Neural progenitor cell (in vitro differentiated cells): ENCODE data around the gene AATK. TPM values are rescaled to one million over a fixed set of nuclear protein-coding genes. Genes with fewer than 3 reads are reported as not detected.

Experiments used
- DNase-seq: peaks from one replicate; pipeline ENCODE4 v3.0.0-alpha.2; 2016; ENCODE audit warnings: low spot score
- H2AFZ ChIP-seq: fragments of 200-600 bp; sonication (generic); replicated peaks from 2 replicates; pipeline ENCODE4 v1.6.1; 2016; ENCODE audit warnings: antibody characterized with exemption
- H3F3A ChIP-seq: fragments of 200-600 bp; sonication (generic); 2 replicates; pipeline ENCODE4 v1.6.1; 2016; ENCODE audit warnings: antibody characterized with exemption, low read depth
- H3K27ac ChIP-seq: fragments of 200-600 bp; sonication (generic); 2 replicates; pipeline ENCODE4 v1.5.1; 2016; ENCODE audit warnings: mild to moderate bottlenecking
- H3K27me3 ChIP-seq: fragments of 200-600 bp; sonication (generic); 2 replicates; pipeline ENCODE4 v1.6.1; 2016; ENCODE audit warnings: mild to moderate bottlenecking, moderate library complexity
- H3K36me3 ChIP-seq: fragments of 200-600 bp; sonication (generic); 2 replicates; pipeline ENCODE4 v1.5.1; 2016
- H3K4me1 ChIP-seq: fragments of 200-600 bp; sonication (generic); 2 replicates; pipeline ENCODE4 v1.6.1; 2016; ENCODE audit warnings: mixed run types
- H3K4me2 ChIP-seq: fragments of 200-600 bp; sonication (generic); 2 replicates; pipeline ENCODE4 v1.6.1; 2016
- H3K4me3 ChIP-seq: fragments of 200-600 bp; sonication (generic); 2 replicates; pipeline ENCODE4 v1.5.1; 2016
- H3K79me2 ChIP-seq: fragments of 200-600 bp; sonication (generic); 2 replicates; pipeline ENCODE4 v1.6.1; 2016; ENCODE audit warnings: low read depth
- H3K9ac ChIP-seq: fragments of 200-600 bp; sonication (generic); 2 replicates; pipeline ENCODE4 v1.6.1; 2016
- H3K9me3 ChIP-seq: fragments of 200-600 bp; sonication (generic); 2 replicates; pipeline ENCODE4 v1.5.1; 2016; ENCODE audit warnings: low read depth
- H4K20me1 ChIP-seq: fragments of 200-600 bp; sonication (generic); 2 replicates; pipeline ENCODE4 v1.6.1; 2016; ENCODE audit warnings: low read depth
- H3K27ac Mint-ChIP-seq: 3 replicates; pipeline ENCODE4 v1.8.0; 2021; ENCODE audit warnings: mixed read lengths
- H3K27me3 Mint-ChIP-seq: 2 replicates; pipeline ENCODE4 v1.8.0; 2022; ENCODE audit warnings: low read depth, mild to moderate bottlenecking, inconsistent platforms, moderate library complexity, mixed read lengths; ENCODE audit not compliant: insufficient read depth
- H3K36me3 Mint-ChIP-seq: 3 replicates; pipeline ENCODE4 v1.8.0; 2021; ENCODE audit warnings: mixed read lengths
- H3K4me1 Mint-ChIP-seq: 3 replicates; pipeline ENCODE4 v1.8.0; 2021; ENCODE audit warnings: mixed read lengths
- H3K4me3 Mint-ChIP-seq: 3 replicates; pipeline ENCODE4 v1.8.0; 2021; ENCODE audit warnings: mild to moderate bottlenecking, moderate library complexity, mixed read lengths
- H3K9me3 Mint-ChIP-seq: 3 replicates; pipeline ENCODE4 v1.8.0; 2020; ENCODE audit warnings: mixed read lengths
- EZH2 ChIP-seq: fragments of 200-600 bp; sonication (generic); IDR thresholded peaks from 2 replicates; pipeline ENCODE4 v1.6.1; 2017; ENCODE audit warnings: antibody characterized with exemption, mild to moderate bottlenecking, moderate library complexity
- EZH2phosphoT487 ChIP-seq: fragments of 200-600 bp; sonication (generic); IDR thresholded peaks from 2 replicates; pipeline ENCODE4 v1.6.1; 2017; ENCODE audit warnings: antibody characterized with exemption
- total RNA-seq: library from RNA; depleted of rRNA; stranded (reverse); fragments of >200 nt; gene quantifications from 2 replicates; pipeline ENCODE4 v1.2.3, GENCODE V29; 2015; ENCODE audit warnings: low replicate concordance
- TF ChIP-seq, protein P1 (sequence below): fragments of 200-600 bp; sonication (generic); IDR thresholded peaks from 2 replicates; pipeline ENCODE4 v1.5.1; 2017; ENCODE audit warnings: antibody characterized with exemption, mild to moderate bottlenecking

AATK gene
- total RNA-seq, 1 donor from 2014 or later: 0.32 TPM

DNA sequence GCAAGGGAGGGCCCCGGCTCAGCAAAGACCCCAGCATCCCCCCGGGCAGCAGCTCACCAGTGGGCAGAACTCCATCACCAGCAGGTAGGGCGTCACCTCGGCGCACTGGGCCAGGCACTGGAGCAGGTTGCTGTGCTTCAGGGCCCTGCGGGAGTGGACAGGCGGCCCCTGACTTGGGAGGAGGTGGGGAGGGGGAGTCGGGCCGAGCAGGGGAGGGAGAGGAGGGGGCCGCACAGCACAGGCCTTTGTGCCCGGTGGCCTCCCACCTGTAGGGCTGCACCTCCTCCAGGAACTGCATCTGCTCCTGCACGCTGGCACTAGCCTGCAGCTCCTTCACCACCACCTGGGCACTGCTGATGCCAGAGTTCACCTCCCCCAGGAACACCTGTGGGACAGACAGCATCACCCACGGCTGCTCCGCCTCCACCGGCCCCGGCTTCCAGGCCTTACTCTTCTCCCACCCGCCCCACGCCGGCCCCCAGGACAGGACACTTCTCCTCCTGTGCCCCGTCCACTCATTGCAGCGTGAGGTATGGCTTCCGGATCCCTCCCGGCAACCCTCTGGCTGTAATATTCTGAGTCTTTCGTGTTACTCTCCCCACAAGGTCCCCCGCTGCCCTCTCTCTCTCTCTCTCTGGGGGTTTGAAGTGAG lies 38.4 kb downstream of the AATK start:
- Mint-ChIP-seq H3K27ac (no peak overlapping the region), H3K27me3 (no peaks in the 10 kb centered on the region), H3K9me3 (no peaks in the 10 kb centered on the region), H3K4me3 (no peak overlapping the region), H3K36me3 (no peaks in the 10 kb centered on the region), H3K4me1 (peaks cover 5% of the 10 kb centered on the region)
- no peak overlapping the region for H3K4me3 ChIP-seq
- no peak overlapping the region for H3K9ac ChIP-seq
- H3K27me3 ChIP-seq: no peaks in the 10 kb centered on the region
- no peak overlapping the region for H2AFZ ChIP-seq
- no peaks in the 10 kb centered on the region for H3K79me2 ChIP-seq
- H3K27ac ChIP-seq: no peak overlapping the region
- peaks cover 19% of the 10 kb centered on the region for H3K4me1 ChIP-seq
- no peaks in the 10 kb centered on the region for H3K36me3 ChIP-seq
- no peak overlapping the region for H3K4me2 ChIP-seq
- no peak for DNase-seq
- H3K9me3 ChIP-seq: no peaks in the 10 kb centered on the region
- TF ChIP-seq, protein P1, sequence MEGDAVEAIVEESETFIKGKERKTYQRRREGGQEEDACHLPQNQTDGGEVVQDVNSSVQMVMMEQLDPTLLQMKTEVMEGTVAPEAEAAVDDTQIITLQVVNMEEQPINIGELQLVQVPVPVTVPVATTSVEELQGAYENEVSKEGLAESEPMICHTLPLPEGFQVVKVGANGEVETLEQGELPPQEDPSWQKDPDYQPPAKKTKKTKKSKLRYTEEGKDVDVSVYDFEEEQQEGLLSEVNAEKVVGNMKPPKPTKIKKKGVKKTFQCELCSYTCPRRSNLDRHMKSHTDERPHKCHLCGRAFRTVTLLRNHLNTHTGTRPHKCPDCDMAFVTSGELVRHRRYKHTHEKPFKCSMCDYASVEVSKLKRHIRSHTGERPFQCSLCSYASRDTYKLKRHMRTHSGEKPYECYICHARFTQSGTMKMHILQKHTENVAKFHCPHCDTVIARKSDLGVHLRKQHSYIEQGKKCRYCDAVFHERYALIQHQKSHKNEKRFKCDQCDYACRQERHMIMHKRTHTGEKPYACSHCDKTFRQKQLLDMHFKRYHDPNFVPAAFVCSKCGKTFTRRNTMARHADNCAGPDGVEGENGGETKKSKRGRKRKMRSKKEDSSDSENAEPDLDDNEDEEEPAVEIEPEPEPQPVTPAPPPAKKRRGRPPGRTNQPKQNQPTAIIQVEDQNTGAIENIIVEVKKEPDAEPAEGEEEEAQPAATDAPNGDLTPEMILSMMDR: no peak
- no peak for TF ChIP-seq EZH2phosphoT487
- TF ChIP-seq EZH2: no peak
- H3F3A ChIP-seq: no peaks in the 10 kb centered on the region
- H4K20me1 ChIP-seq: no peaks in the 10 kb centered on the region

DNA sequence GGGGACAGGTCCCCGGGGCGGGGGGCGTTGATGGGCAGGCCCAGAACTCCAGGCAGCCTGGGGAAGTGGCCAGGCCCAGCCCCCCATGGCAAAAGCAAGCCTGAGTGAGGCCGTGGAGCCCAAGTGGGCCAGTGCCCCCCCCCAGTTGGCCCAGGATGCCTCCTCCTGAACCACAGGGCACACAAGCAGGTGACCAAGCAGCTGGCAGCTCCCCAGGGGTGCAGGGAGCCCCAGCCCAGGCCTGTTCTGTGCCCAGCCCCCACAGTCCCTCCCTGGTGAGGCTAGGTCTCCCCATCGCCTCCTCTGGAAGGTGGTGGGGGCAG lies 38.9 kb downstream of the AATK start:
- Histone ChIP-seq H3K4me3 (no peak overlapping the region), H3K27ac (no peak overlapping the region)

DNA sequence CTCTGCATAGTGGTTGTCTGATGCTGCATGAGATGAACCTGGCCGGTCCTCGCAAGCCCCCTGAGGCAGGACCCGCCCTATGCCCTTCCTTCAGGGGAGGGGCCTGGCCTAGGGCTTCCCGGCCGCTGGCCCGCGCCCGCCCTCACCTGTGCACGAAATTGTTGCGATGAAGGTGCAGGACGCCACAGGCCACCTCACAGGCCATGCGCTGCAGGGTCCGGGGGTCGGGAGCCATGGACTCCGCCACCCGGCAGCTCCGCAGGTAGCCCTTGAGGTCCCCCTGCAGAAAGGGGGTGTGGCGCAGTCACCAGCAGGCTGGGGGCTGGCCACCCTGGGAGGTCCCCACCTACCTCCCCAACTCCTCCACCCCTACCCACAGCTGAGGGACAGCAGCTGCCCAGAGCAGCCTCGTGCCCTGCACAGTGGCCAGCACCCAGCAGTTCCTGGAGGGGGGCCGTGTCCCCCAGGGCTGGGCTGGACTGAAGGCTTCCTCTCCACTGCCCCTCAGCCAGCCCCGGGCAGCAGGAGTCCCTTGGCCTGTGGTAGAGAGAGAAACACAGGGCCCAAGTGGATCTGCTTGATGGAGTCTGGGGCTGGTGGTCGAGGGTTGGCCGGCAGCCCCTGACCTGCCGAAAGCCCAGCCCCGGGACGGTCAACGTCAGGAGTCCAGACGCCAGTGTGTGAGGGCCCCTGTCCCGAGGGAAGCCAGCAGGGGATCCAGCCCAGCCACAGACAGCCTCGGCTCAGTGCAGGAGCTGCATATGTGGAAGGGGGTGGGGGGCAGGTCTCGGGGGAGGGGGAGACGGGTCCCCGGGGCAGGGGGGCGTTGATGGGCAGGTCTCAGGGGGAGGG lies 39.5 kb downstream of the AATK start:
- no peak for TF ChIP-seq EZH2phosphoT487
- no peak for TF ChIP-seq EZH2
- TF ChIP-seq, protein P1: no peak
- no peak overlapping the region for H3K9ac ChIP-seq
- H3K27me3 ChIP-seq: no peaks in the 10 kb centered on the region
- peaks cover 5% of the 10 kb centered on the region for H3K4me1 Mint-ChIP-seq
- no peak overlapping the region for H3K4me3 Mint-ChIP-seq
- no peaks in the 10 kb centered on the region for H3K36me3 ChIP-seq
- H3K27ac ChIP-seq: no peak overlapping the region
- no peaks in the 10 kb centered on the region for H3F3A ChIP-seq
- peaks cover 19% of the 10 kb centered on the region for H3K4me1 ChIP-seq
- no peaks in the 10 kb centered on the region for H3K36me3 Mint-ChIP-seq
- no peak overlapping the region for H2AFZ ChIP-seq
- DNase-seq: no peak
- H3K9me3 ChIP-seq: no peaks in the 10 kb centered on the region
- H3K4me2 ChIP-seq: no peak overlapping the region
- no peaks in the 10 kb centered on the region for H3K9me3 Mint-ChIP-seq
- no peak overlapping the region for H3K4me3 ChIP-seq
- no peak overlapping the region for H3K27ac Mint-ChIP-seq
- no peaks in the 10 kb centered on the region for H3K27me3 Mint-ChIP-seq
- H4K20me1 ChIP-seq: no peaks in the 10 kb centered on the region
- H3K79me2 ChIP-seq: no peaks in the 10 kb centered on the region

More for the DNA sequence above, 38.9 kb downstream of the AATK start:
- Mint-ChIP-seq H3K36me3 (no peaks in the 10 kb centered on the region), H3K27ac (no peak overlapping the region), H3K9me3 (no peaks in the 10 kb centered on the region), H3K27me3 (no peaks in the 10 kb centered on the region), H3K4me1 (peaks cover 5% of the 10 kb centered on the region), H3K4me3 (no peak overlapping the region)
- no peak overlapping the region for H3K4me2 ChIP-seq
- TF ChIP-seq EZH2phosphoT487 (no peak), EZH2 (no peak)
- TF ChIP-seq, protein P1: no peak
- no peak overlapping the region for H2AFZ ChIP-seq
- no peaks in the 10 kb centered on the region for H3F3A ChIP-seq
- H3K79me2 ChIP-seq: no peaks in the 10 kb centered on the region
- H3K36me3 ChIP-seq: no peaks in the 10 kb centered on the region
- H3K27me3 ChIP-seq: no peaks in the 10 kb centered on the region
- peaks cover 19% of the 10 kb centered on the region for H3K4me1 ChIP-seq
- no peak for DNase-seq
- no peaks in the 10 kb centered on the region for H3K9me3 ChIP-seq
- H3K9ac ChIP-seq: no peak overlapping the region
- no peaks in the 10 kb centered on the region for H4K20me1 ChIP-seq
